ENCODE results near the gene PECR. TPM values are rescaled to one million over a fixed set of nuclear protein-coding genes. Genes with fewer than 3 reads are reported as not detected.
"Not testable (repeated sequence)": the region's sequence is repeated elsewhere in the genome, so short reads cannot be mapped to it uniquely, and the experiment has no call there.

PECR gene
- total RNA-seq, 1 donor = 7.0 TPM

DNA sequence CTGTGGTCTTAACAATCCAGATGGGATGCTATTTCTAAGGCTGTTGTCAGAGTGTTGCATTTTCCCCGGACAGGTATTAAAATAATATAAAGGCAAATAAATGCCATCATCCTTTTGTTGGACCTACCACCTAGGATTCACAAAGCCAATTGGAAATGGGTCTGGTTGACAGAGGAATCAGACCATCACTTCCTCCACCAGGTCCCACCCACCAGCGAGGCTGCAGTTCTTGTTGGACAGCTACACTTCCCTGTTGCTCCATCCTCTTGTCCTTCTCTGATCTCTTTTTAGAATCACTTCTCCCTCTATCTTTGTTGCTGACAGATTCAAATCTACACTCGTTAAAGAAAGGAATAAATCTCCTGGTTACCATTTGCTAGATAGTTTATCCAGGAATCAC lies 1.2 kb upstream of the PECR start:
- TF ChIP-seq, protein P1, sequence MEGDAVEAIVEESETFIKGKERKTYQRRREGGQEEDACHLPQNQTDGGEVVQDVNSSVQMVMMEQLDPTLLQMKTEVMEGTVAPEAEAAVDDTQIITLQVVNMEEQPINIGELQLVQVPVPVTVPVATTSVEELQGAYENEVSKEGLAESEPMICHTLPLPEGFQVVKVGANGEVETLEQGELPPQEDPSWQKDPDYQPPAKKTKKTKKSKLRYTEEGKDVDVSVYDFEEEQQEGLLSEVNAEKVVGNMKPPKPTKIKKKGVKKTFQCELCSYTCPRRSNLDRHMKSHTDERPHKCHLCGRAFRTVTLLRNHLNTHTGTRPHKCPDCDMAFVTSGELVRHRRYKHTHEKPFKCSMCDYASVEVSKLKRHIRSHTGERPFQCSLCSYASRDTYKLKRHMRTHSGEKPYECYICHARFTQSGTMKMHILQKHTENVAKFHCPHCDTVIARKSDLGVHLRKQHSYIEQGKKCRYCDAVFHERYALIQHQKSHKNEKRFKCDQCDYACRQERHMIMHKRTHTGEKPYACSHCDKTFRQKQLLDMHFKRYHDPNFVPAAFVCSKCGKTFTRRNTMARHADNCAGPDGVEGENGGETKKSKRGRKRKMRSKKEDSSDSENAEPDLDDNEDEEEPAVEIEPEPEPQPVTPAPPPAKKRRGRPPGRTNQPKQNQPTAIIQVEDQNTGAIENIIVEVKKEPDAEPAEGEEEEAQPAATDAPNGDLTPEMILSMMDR (IDR thresholded peaks at IDR 0.05; ENCODE audit: insufficient read depth, low read length) = no peak
- no peak overlapping the region for H3K4me3 ChIP-seq (ENCODE audit: low read depth, low read length)
- no peak for DNase-seq (ENCODE audit: low read depth)

DNA sequence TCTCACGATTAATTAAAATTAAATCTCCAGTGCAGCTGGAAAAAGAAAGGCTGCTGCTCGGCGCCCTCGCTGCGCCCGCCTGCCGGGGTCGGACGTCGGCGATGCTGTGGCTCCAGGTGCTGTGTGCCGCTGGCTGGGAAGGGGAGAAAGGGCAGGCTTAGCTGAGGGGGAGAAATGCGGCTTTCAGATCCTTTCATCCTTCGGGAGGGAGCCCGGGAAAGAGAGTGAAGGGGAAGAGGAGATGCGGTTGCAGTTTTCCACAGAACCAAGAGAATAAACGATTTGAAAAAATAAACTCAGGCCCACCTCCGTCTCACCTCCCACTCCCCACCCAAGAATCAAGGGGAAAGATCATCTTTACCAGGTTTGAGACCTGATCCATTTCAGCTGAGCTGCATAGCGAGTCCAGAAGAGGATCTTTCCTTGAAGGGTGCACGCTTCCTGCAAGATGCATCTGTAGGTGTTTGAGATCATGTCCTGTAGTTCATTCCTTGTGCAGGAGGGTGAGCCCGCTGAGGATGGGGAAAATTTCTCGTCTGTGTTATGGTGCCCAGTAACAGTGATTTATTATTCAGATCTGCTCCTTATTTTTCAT lies 605 bp upstream of the PECR start:
- H3K4me3 ChIP-seq (ENCODE audit: low read depth, low read length) = peak overlapping the region; percentile 88
- TF ChIP-seq, protein P1 (IDR thresholded peaks at IDR 0.05; ENCODE audit: insufficient read depth, low read length) = no peak
- no peak for DNase-seq (ENCODE audit: low read depth)

DNA sequence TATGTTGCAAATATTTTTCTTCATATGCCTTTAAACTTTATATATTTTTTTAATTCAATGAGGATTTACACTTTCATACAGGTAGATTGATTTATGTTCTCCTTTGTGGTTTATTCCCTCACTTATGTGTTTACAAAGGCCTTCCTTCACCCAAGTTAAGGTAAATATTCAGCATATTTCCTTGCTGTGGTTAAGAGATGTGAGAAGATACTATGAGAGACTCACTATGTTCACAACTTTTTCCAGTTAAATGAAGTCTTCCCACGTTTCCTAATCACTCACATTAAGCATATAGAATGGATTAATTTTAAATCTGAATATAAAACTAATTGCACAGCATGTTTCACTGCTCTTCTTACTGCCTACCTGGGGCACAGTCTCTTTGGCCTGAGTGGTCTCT lies 597 bp downstream of the PECR start:
- TF ChIP-seq, protein P1 (IDR thresholded peaks at IDR 0.05; ENCODE audit: insufficient read depth, low read length) = no peak
- no peak for DNase-seq (ENCODE audit: low read depth)
- H3K4me3 ChIP-seq (ENCODE audit: low read depth, low read length) = peak overlapping the region; percentile 88

DNA sequence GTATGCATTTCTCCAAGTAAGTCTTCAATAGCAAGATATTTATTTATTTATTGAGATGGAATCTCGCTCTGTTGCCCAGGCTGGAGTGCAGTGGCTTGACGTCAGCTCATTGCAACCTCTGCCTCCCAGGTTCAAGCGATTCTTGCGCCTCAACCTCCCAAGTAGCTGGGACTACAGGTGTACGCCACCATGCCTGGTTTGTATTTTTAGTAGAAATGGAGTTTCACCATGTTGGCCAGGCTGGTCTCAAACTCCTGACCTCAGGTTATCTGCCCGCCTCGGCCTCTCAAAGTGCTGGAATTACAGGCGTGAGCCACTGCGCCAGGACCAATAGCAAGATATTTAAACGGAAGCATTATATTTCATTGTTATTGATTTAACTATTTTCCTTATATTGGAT lies 1.6 kb downstream of the PECR start:
- H3K4me3 ChIP-seq (ENCODE audit: low read depth, low read length); DNase-seq (ENCODE audit: low read depth): not testable (repeated sequence)

DNA sequence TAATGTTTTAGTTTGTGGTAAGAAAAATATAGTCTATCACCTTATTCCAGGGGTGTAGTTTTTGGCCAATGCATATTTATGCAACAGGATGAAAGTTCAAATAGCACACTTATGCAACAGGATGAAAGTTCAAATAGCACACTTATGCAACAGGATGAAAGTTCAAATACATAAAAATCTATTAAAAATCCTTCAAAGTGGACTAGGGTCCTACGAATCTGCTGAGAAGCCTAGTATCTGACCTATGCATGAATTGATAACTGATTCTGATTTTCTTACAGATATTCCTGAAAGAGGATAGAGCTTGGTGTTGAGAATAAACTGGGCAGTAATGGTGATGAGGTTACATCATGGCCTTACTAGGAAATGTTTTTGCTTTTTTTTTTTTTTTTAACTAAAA lies 2.8 kb downstream of the PECR start:
- no peak overlapping the region for H3K4me3 ChIP-seq (ENCODE audit: low read depth, low read length)
- TF ChIP-seq, protein P1 (IDR thresholded peaks at IDR 0.05; ENCODE audit: insufficient read depth, low read length) = no peak
- peak; percentile 35 for DNase-seq (ENCODE audit: low read depth)

DNA sequence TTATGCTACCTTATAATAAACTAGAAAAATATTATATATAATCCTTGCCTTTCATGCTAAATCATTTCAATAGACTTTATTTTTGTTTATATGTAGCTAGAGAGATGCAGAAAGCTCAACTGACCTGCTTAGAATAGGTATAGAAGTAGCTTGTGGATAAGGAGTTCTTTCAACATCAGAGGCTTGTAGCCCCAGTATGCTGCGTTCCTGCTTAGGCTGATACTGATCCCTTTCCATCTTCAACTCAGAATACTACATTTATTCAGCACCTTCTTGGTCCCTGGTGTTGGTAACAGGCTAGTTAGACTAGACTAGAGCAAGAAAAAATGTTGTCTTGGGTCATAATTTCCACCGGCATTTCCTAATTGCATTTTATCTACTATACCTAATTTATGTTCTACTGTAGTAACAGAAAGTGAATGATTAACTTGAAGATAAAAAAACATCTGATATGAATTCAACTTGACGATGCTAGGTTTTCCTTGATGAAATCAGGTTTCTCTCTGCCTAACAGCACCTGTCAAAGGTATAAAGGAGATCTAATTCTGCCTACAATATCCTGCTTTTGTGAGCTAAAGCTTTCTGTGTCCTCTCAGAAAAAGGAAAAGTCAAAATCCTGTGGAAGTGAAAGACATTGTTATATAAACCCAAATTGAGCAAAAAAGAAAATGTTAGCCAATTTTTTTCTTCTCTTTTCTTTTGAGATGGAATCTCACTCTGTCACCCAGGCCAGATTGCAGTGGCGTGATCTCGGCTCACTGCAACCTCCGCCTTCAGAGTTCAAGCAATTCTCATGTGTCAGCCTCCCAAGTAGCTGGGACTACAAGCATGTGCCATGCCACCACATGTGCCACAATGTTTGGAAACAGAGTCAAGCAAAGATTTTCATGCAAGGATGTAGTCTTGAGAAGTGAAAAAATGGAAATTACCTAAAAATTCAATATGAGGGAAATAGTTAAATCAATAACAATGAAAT lies 5.8 kb downstream of the PECR start:
- TF ChIP-seq, protein P1 (IDR thresholded peaks at IDR 0.05; ENCODE audit: insufficient read depth, low read length) = no peak
- no peak for DNase-seq (ENCODE audit: low read depth)
- H3K4me3 ChIP-seq (ENCODE audit: low read depth, low read length) = no peak overlapping the region

DNA sequence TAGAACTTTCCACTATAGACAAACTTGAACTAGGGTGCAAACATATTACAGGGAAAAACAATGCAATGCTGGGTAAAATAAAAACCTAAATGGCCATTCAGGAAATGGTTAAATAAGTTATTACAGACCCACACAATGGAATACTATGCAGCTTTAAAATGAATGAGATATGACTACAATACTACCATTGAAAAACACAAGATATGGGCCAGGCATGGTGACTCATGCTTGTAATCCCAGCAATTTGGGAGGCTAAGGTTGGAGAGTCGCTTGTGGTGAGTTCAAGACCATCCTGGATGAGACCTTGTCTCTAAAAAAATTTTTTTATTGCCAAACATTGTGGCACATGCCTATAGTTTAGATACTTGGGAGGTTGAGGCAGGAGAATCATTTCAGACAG lies 6.8 kb downstream of the PECR start:
- peak; percentile 11 for DNase-seq (ENCODE audit: low read depth)
- no peak overlapping the region for H3K4me3 ChIP-seq (ENCODE audit: low read depth, low read length)
- TF ChIP-seq, protein P1 (IDR thresholded peaks at IDR 0.05; ENCODE audit: insufficient read depth, low read length) = no peak

Measured in fibroblast of the aortic adventitia (primary cell).